Left lobe of liver (tissue), 2 donors: ENCODE results near the gene CENPB. TPM values are rescaled to one million over a fixed set of nuclear protein-coding genes. Genes with fewer than 3 reads are reported as not detected.

ENCODE experiments used
- ATAC-seq: fragments of 200-7000 bp; cut with Tn5 transposase; one replicate; pipeline ENCODE4 v1.9.1; 2020; ENCODE audit warnings: mild to moderate bottlenecking, moderate library complexity
- DNase-seq: peaks from one replicate; pipeline ENCODE4 v3.0.0-alpha.2; 2020; ENCODE audit warnings: low spot score
- total RNA-seq: library from RNA; stranded (reverse); gene quantifications from one replicate; pipeline ENCODE4 v1.2.1, GENCODE V29; 2021
- donor health status: DM: no; HTN: no; CAD: no; lungs with moderate emphysema.
- donor health status: DM: no; HTN: yes; CAD: no.

CENPB gene
- total RNA-seq, 1 donor from 2014 or later = 39.4 TPM

DNA sequence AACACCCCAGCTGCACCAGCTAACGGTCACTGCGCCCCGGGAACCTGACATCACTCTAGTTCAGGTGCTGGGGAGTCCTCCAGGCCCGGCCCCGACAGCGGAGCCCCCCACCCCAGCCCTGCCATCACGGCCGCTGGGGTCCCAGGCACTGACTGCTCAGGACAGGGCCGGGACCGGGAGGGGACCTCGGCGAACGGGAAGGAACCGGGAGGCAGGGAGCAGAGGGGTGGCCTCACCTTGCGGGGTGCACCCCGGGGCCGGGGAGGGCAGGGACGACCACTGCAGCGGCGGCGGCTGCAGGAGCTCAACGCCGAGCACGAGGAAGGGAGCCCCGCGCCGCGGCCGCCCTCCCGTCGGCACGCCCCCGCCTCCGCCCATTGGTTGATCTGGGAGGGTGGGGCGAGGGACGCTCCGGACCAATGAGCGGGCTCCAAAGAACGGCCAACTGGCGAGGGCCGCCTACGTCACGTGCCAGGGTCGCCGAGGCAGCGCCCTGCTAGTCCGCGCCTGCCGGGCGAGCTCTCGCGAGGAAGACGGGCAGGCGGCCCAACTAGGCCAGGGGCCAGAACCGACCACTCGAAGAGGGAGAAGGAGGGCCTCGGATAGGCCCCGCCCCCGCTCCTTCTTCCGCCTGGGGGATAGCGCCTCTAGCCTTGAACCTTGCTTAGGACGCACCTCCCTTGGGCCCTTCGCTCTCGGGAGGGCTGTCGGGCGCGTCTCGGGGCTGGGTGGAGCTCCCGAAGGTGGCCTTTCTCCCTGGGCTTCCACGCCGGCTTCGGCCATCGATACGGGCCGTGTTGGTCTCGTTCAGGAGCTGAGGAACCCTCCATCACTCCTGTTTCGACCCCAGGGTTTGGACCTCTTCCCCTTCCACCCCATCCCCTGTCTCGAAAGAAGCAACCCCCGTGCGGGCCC is 18.9 kb downstream of the CENPB start, which contains the start of gene ADISSP:
Gene ADISSP (minus strand): TSS at position 327 of the 915 bp plus-strand sequence. CDS start 7,653 bp downstream, outside the sequence.
- DNase-seq (peak; percentile 99), ATAC-seq (peak; percentile 94)

GRCh38 chr20:3767110-3767426 is 19.5 kb downstream of the CENPB start:
- no peak for DNase-seq
- no peak for ATAC-seq

GRCh38 chr20:3766422-3767109 is 20.0 kb downstream of the CENPB start:
- DNase-seq = no peak
- ATAC-seq = no peak

DNA sequence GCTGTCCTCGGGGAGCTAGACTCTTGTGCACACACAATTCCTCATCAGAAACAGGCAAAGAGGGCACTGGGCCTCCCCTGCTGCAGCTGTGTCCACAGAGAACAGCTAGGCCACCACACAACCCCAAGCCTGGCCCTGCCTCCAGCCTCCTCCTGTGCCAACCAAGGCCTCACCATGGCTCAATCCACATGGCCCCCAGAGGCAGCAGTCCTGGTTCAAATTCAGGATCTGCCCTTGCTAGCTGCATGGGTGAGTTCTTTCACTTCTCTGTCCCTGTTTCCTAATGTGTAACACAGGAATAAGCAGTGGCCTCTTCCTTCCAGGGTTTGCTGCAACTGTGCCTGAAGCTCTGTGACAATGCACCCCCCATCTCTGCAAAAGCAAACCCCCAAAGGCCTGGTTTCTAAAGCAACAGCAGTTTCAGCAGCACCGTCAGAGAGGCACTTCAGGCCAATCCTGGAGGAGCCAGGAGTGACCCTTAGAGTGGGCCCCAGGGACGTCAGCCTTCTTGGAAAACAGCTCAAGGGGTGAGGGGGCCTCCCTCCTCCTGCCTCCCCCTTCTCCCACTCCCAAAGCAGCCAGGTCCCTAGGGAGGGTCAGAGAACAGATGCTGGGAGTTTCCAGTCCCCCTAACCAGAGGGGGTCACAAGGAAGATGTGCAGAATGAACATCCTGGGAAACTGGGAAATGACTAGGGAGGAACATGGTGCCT is 21.2 kb downstream of the CENPB start:
- no peak for ATAC-seq
- DNase-seq = no peak

DNA sequence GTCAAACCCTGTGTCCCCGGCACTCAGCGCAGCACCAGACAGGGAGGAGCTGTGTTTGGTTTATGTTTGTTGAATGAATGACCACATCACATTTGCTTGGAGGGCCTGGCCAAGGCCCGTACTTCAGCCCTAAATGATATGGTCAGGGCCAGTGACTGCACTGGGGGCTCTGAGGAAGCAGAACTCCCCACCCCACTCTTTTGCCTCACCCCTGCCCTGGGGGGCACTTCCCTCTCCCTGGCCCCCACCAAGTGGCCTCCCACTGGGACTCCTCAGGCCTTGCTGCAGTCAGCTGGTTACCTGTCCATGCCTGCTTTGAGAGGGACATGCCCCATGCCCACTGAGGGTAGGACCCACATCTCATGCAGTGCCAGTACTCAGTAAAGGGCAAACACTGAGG is 21.9 kb downstream of the CENPB start:
- no peak for DNase-seq
- no peak for ATAC-seq

GRCh38 chr20:3763671-3764601 is 22.6 kb downstream of the CENPB start:
- ATAC-seq (no peak), DNase-seq (no peak)

- DNase-seq = no peak
- no peak for ATAC-seq
These were observed 25.7 kb downstream of the CENPB start for GRCh38 chr20:3760655-3761348.

DNA sequence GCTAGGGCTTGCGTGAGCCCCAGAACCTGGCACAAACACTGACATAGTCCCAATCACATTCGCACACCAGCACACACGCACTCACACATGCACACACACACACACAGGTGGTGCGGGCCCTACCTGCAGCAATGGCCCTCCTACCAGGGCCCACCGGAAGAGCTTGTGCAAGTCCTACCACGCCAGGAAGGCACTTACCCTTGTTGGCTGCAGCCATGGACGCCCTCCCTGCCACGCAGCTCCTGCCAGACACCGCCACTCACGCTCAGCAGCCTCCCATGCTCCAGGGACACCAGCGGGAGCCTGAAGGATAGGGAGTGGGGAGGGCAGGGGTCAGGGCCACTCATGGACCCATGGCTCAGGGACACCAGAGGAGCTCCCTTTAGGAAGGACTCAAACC is 26.7 kb downstream of the CENPB start:
- DNase-seq = no peak
- ATAC-seq = no peak

DNA sequence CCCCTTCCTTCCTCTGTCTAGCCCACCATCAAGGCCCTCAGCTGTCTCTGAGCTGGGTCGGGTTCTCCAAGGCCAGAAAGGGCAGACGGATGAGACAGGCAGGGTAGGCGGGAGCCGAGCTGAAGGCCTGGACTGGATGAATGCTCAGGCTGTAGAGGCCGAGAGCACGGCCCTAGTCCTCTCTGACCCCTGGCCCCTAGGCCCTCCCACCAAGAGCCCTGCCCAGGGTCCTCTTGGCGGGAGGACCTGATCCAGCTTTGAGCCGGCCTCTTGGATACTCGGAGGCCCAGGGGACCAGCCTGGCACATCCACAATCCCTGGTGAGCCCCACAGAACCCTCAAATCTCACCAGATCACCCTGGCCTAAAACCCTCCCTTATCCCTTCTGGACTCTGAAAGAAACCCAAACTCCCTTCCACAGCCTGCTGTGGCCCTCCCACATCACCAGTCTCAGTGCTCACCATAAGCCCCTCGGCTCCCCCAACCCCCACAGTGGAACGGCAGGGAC is 27.2 kb downstream of the CENPB start:
- ATAC-seq (no peak), DNase-seq (no peak)

DNA sequence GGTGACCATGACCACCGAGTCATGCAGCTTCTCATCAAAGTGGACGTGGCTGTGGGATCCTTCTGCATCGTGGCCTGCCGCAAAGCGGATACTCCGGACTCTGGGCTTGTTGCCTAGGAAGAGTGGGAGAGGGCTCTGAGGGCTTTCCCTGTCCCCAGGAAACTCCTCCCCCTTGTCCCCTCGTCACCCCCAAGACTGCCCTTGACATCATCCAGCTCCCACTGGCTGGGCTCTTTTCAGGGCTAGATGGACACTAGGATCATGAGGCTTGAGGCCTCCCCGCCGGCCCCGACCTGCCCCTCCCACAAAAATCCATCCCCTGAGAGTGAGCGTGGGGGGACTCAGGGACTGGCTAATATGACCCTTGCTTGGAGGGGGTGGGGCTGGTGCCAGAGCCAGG is 28.0 kb downstream of the CENPB start:
- DNase-seq = no peak
- no peak for ATAC-seq

- ATAC-seq = no peak
- DNase-seq = no peak
These were observed 29.3 kb downstream of the CENPB start for GRCh38 chr20:3757268-3757667.

GRCh38 chr20:3755814-3756480 is 30.6 kb downstream of the CENPB start:
- DNase-seq = no peak
- peak; percentile 31 for ATAC-seq

DNA sequence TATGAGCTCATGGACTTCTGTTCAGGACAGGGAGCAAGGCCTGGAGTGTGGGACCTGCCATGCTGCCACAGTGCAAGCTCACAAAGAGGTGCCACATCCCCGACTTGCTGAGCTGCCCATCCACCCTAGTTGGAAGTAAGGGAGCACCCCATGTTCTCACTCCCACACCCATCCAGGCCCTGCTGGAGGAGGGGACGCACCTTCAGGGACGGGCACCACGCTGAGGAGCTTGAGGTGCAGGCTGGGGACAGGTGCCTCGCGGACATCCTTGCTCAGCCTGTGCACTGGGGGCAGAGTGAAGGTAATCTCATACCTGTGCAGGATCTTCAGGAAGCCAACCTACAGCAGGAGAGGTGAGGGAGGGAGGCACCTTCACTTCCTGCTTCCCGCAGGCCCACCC is 31.3 kb downstream of the CENPB start:
- DNase-seq (no peak), ATAC-seq (no peak)

DNA sequence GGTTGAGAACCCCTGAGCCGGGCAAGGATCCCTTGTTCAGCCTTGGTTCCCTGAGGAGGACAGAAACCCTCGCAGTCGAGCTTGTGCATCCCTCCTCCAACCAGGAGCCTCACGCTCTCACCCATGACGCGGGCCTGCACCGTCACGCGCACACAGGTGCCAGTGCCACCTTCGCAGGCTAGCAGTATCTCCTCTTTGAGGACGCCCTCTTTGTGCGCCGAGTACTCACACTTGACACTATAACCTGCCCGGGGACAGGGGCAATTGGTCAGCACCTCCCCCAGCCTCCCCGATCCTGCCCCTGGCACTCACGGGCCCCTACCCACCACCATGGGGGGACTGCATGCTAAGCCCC is 32.3 kb downstream of the CENPB start:
- DNase-seq (no peak), ATAC-seq (no peak)

GRCh38 chr20:3753501-3754275 is 32.9 kb downstream of the CENPB start:
- ATAC-seq = no peak
- no peak for DNase-seq

DNA sequence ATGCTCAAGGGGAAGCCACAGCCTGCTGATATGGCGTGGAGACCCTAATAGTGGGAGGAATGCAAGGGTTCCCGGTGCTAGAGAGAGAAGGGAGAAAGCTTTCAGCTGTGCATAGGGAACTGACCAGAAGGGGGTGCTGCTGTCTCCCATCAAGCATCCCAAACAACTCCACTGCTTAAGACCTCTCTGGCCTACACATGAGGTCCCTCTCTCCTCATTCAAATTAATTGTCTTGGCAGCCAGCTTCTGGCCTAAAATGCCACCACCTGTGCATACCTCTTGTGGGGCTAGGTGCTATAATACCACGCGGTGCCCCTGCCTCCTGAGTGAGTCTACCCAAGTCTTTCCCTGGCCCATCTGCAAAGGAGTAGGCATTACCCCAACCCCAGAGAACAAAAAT is 33.4 kb downstream of the CENPB start:
- ATAC-seq (peak; percentile 63), DNase-seq (no peak)

DNA sequence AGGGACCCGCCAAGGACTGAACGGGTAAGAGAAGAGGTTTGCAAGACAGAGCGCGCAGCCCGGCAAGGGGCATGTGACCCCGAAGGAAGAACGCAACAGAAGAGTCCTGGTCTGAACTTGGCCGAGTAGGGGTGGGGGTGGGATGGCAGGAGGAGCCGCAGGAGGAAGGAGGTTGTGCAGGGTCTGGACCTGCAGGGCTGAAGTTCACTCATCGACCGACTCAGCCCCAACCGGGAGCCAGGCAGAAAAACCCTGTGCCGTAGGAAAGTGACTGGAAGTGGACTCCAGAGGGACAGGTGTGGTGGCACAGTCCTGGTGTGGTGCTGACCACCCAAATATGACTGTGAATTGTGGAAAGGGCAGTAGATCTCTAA is 34.2 kb downstream of the CENPB start:
- DNase-seq = no peak
- ATAC-seq = peak; percentile 55

DNA sequence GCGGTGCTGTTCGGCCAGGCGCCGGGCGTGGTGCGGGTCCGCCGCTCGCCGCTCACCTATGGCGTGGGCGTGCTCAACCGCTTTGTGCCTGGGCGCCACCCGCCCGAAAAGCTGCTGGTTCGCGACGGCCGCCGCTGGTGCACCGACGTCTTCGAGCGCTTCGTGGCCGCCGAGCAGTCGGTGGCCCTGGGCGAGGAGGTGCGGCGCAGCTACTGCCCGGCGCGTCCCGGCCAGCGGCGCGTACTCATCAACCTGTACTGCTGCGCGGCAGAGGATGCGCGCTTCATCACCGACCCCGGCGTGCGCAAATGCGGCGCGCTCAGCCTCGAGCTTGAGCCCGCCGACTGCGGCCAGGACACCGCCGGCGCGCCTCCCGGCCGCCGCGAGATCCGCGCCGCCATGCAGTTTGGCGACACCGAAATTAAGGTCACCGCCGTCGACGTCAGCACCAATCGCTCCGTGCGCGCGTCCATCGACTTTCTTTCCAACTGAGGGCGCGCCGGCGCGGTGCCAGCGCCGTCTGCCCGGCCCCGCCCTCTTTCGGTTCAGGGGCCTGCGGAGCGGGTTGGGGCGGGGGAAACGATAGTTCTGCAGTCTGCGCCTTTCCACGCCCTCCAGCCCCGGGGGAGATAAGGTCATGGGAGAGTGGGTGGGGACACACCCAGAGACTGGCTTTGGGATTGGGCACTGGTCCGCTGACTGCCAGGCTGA is 34.7 kb downstream of the CENPB start:
- DNase-seq (peak; percentile 72), ATAC-seq (peak; percentile 73)
